ENCODE data around the gene TNFRSF1B. TPM values are rescaled to one million over a fixed set of nuclear protein-coding genes. Genes with fewer than 3 reads are reported as not detected.
A peak's percentile ranks its signal among the peaks of the same experiment; 100 is the strongest.

TNFRSF1B gene
- total and polyA plus RNA-seq, 9 of the 15 experiments (the other 6 are each of a cell fraction or from before 2014, with no cell fraction given): 8.8 to 91.3 (median 36.0) TPM

DNA sequence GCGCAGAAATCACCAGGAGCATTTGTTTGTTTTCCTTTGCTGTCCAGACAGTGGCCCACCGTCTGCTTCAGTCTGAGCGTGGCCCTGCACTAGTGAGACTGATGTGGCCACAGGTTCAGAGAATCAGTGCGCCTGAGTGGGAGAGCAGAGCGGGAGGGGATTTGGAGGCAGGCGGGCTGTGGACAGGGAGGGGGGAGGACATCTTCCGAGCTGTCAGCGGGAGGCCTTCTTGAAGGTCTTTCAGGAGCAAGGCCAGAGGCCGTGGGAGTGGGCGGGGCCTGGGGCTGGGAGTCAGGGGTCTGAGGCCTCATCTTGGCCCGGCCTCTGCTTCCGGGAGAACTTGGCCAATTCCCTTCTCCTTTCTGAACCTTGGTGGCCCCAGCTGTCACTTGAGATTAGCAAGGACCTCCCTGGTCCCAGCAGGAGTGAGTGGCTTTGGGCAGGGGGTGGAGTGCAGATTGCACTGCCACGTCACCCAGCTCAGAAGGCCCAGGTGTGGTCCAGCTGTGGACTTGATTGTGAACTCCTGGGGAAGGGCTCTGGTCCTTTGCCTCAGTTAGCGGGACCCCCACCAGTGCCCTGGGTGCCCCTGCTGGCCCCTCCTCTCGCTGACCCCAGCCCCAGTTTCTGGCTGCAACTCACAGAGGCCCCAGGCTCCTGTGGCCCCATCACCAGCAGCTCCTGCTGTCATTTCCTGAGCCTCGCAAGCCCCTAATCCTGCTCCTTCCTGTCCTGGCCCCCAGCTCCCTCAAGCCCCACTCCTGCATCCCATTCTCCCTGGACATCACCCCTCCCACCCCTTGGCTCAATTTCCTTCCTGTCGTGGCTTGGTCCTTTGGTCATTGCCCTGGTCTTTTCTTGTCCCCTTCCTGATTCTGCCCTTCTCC is 8.4 kb downstream of the TNFRSF1B start (continued):
- TF ChIP-seq NFIC (IDR thresholded peaks at IDR 0.05) (peak; percentile 90), SMARCA4 (IDR thresholded peaks at IDR 0.05) (peak; percentile 88), MCM3 (IDR thresholded peaks at IDR 0.05) (no peak), TRIM28 (IDR thresholded peaks at IDR 0.05) (0 out of 2 replicates have a peak, but pooled peaks have one; percentile 29), GATA2 (CRISPR knock-in tag; IDR thresholded peaks at IDR 0.05) (peak; percentile 91), MTA3 (IDR thresholded peaks at IDR 0.05; ENCODE audit: borderline replicate concordance) (no peak), KAT2B (IDR thresholded peaks at IDR 0.05; ENCODE audit: low read depth, low read length) (no peak), ZNF57 (CRISPR knock-in tag; IDR thresholded peaks at IDR 0.05) (no peak), MXD1 (CRISPR knock-in tag; IDR thresholded peaks at IDR 0.05; ENCODE audit: borderline replicate concordance, poor library complexity, severe bottlenecking) (no peak), KLF1 (tag; IDR thresholded peaks at IDR 0.05) (no peak), SRSF9 (IDR thresholded peaks at IDR 0.05; ENCODE audit: borderline replicate concordance, low read depth, low read length) (no peak)
- TF ChIP-seq, protein P1, sequence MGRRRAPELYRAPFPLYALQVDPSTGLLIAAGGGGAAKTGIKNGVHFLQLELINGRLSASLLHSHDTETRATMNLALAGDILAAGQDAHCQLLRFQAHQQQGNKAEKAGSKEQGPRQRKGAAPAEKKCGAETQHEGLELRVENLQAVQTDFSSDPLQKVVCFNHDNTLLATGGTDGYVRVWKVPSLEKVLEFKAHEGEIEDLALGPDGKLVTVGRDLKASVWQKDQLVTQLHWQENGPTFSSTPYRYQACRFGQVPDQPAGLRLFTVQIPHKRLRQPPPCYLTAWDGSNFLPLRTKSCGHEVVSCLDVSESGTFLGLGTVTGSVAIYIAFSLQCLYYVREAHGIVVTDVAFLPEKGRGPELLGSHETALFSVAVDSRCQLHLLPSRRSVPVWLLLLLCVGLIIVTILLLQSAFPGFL (CRISPR knock-in tag; IDR thresholded peaks at IDR 0.05): no peak
- TF ChIP-seq, protein P2, sequence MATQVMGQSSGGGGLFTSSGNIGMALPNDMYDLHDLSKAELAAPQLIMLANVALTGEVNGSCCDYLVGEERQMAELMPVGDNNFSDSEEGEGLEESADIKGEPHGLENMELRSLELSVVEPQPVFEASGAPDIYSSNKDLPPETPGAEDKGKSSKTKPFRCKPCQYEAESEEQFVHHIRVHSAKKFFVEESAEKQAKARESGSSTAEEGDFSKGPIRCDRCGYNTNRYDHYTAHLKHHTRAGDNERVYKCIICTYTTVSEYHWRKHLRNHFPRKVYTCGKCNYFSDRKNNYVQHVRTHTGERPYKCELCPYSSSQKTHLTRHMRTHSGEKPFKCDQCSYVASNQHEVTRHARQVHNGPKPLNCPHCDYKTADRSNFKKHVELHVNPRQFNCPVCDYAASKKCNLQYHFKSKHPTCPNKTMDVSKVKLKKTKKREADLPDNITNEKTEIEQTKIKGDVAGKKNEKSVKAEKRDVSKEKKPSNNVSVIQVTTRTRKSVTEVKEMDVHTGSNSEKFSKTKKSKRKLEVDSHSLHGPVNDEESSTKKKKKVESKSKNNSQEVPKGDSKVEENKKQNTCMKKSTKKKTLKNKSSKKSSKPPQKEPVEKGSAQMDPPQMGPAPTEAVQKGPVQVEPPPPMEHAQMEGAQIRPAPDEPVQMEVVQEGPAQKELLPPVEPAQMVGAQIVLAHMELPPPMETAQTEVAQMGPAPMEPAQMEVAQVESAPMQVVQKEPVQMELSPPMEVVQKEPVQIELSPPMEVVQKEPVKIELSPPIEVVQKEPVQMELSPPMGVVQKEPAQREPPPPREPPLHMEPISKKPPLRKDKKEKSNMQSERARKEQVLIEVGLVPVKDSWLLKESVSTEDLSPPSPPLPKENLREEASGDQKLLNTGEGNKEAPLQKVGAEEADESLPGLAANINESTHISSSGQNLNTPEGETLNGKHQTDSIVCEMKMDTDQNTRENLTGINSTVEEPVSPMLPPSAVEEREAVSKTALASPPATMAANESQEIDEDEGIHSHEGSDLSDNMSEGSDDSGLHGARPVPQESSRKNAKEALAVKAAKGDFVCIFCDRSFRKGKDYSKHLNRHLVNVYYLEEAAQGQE (IDR thresholded peaks at IDR 0.05; ENCODE audit: borderline replicate concordance): 0 out of 2 replicates have a peak, but pooled peaks have one; percentile 39
- TF ChIP-seq, protein P2 (CRISPR knock-in tag; IDR thresholded peaks at IDR 0.05; ENCODE audit: low read depth): no peak
- TF ChIP-seq, protein P3, sequence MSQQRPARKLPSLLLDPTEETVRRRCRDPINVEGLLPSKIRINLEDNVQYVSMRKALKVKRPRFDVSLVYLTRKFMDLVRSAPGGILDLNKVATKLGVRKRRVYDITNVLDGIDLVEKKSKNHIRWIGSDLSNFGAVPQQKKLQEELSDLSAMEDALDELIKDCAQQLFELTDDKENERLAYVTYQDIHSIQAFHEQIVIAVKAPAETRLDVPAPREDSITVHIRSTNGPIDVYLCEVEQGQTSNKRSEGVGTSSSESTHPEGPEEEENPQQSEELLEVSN (IDR thresholded peaks at IDR 0.05; ENCODE audit: borderline replicate concordance in 1 of 2, extremely low read depth in 1 of 2, insufficient read depth in 1 of 2, insufficient read length in 1 of 2, low read depth in 1 of 2, low read length in 1 of 2, poor library complexity in 1 of 2, severe bottlenecking in 1 of 2): no peak
